Pancreas (tissue), 10 donors: ENCODE measurements around the gene SMOC2. TPM values are rescaled to one million over a fixed set of nuclear protein-coding genes. Genes with fewer than 3 reads are reported as not detected.

ENCODE experiments used
- ATAC-seq, 4 donors: fragments of 200-7000 bp; cut with Tn5 transposase; one replicate each; pipeline versions ENCODE4 v1.8.0 to v1.9.1; 2020; ENCODE audit warnings: mild to moderate bottlenecking in 4 of 4, moderate library complexity in 4 of 4
- DNase-seq, 6 donors: peaks; one replicate each; pipeline ENCODE4 v3.0.0-alpha.2; 2020
- FAIRE-seq: peaks from 2 replicates; lab custom pipeline; 2012; peaks lifted over from hg19 to GRCh38; lab: Jason Lieb, UNC
- H3K27ac ChIP-seq, 4 donors: fragments of 200-600 bp; sonication (generic); 1 replicate in 3 of 4; 2 replicates in 1 of 4; pipeline versions ENCODE4 v1.5.0 to v1.8.0; 2020
- H3K27me3 ChIP-seq, 4 donors: fragments of 200-600 bp; one replicate each; pipeline ENCODE4 v1.8.0; 2021
- H3K36me3 ChIP-seq, 3 donors: fragments of 200-600 bp; sonication (generic) in 1 of 3; one replicate each; pipeline versions ENCODE4 v1.5.0 to v1.8.0; 2020 to 2021
- H3K4me1 ChIP-seq, 3 donors: fragments of 200-600 bp; one replicate each; pipeline ENCODE4 v1.8.0; 2021
- H3K4me3 ChIP-seq, 4 donors: fragments of 200-600 bp; sonication (generic) in 2 of 4; one replicate each; pipeline versions ENCODE4 v1.5.0 to v1.8.0; 2020 to 2021
- H3K9me3 ChIP-seq, 4 donors: fragments of 200-600 bp; one replicate each; pipeline ENCODE4 v1.8.0; 2021
- CTCF ChIP-seq, 4 donors: fragments of 200-600 bp; sonication (generic) in 3 of 4; IDR thresholded peaks; one replicate each; pipeline versions ENCODE4 v1.5.0 to v1.8.0; 2021; ENCODE audit warnings: antibody characterized with exemption in 4 of 4
- WGBS, 2 donors: extraction: QIAGEN DNeasy Blood & Tissue Kit; methylation state at CpG; one replicate each; pipeline ENCODE4 v1.1.7; 2013; 5-methylcytosine and 5-hydroxymethylcytosine counted together
- intact Hi-C, 3 donors: fragments of 100-400 bp; cut with DNase I; formaldehyde crosslinking; loops; one replicate each; pipeline versions ENCODE4 v1.11.1 to v1.14.2; 2022
- polyA plus RNA-seq, 2 donors: library from polyadenylated mRNA; stranded (reverse); fragments of 200-250 nt; gene quantifications; one replicate each; pipeline ENCODE4 v1.2.3, GENCODE V29; 2013
- total RNA-seq, 6 donors: library from RNA; stranded (reverse); fragmentation: NEBNext Ultra II Directional in 4 of 6; extraction: Animal tissue kit (Norgen Biotek cat#: 25700) in 4 of 6; gene quantifications; one replicate each; pipeline versions ENCODE4 v1.2.1 to v1.2.4, GENCODE V29; 2021 to 2023
- donor health status: healthy with polysubstance abuse.
- donor health status: DM: no; HTN: no; CAD: no; lungs with moderate emphysema.
- donor health status: DM: no; HTN: no; CAD: no.
- donor health status: control.
- donor health status: control.
- donor health status: Bipolar disorder and iron deficiency.
- donor health status: DM: yes; HTN: yes; CAD: no.
- donor health status: DM: no; HTN: no; CAD: no.
- donor health status: DM: no; HTN: no; CAD: no.
- donor health status: DM: yes; HTN: yes; CAD: no.

The SMOC2 gene
- total and polyA plus RNA-seq, 8 donors: 2.5 to 18.4 (median 6.5) TPM

GRCh38 chr6:168612586-168612985 lies 171.6 kb downstream of the SMOC2 start:
- Histone ChIP-seq H3K27me3 (no peaks in the 10 kb centered on the region), H3K4me3 (no peak overlapping the region), H3K36me3 (no peaks in the 10 kb centered on the region), H3K4me1 (no peaks in the 10 kb centered on the region), H3K9me3 (no peaks in the 10 kb centered on the region), H3K27ac (no peak overlapping the region)
- DNase-seq: no peak
- no peak for TF ChIP-seq CTCF (IDR thresholded peaks at IDR 0.05)
- WGBS, 2 donors: 93 to 95% methylated on average over 13 of the region's 13 CpGs
- no peak for FAIRE-seq
- intact Hi-C loops: no loop called here
- ATAC-seq: no peak

- Histone ChIP-seq H3K36me3 (no peaks in the 10 kb centered on the region), H3K4me3 (no peak overlapping the region), H3K27ac (no peak overlapping the region), H3K4me1 (no peaks in the 10 kb centered on the region), H3K27me3 (no peaks in the 10 kb centered on the region), H3K9me3 (no peaks in the 10 kb centered on the region)
- ATAC-seq (no peak), FAIRE-seq (no peak), DNase-seq (no peak)
- no peak for TF ChIP-seq CTCF (IDR thresholded peaks at IDR 0.05)
- intact Hi-C loops: no loop called here
- 51 to 52% methylated on average over 6 of the region's 6 CpGs for WGBS, 2 donors
These were observed 174.9 kb downstream of the SMOC2 start for GRCh38 chr6:168615837-168616236.

GRCh38 chr6:168616816-168617765 lies 176.1 kb downstream of the SMOC2 start:
- Histone ChIP-seq H3K4me1 (no peaks in the 10 kb centered on the region), H3K9me3 (no peaks in the 10 kb centered on the region), H3K36me3 (no peaks in the 10 kb centered on the region), H3K27ac (no peak overlapping the region), H3K27me3 (no peaks in the 10 kb centered on the region), H3K4me3 (no peak overlapping the region)
- no peak for FAIRE-seq
- no peak for TF ChIP-seq CTCF (IDR thresholded peaks at IDR 0.05)
- ATAC-seq: no peak
- WGBS, 2 donors: 71 to 75% methylated on average over 21 of the region's 21 CpGs
- no peak for DNase-seq
- intact Hi-C loops: no loop called here

- no peaks in the 10 kb centered on the region for H3K36me3 ChIP-seq
- no peaks in the 10 kb centered on the region for H3K27me3 ChIP-seq
- intact Hi-C loops: no loop called here
- H3K4me1 ChIP-seq: no peaks in the 10 kb centered on the region
- no peak for TF ChIP-seq CTCF (IDR thresholded peaks at IDR 0.05)
- no peaks in the 10 kb centered on the region for H3K9me3 ChIP-seq
- WGBS, 2 donors: 80 to 89% methylated on average over 21 of the region's 21 CpGs
- H3K4me3 ChIP-seq: no peak overlapping the region
- DNase-seq (no peak), ATAC-seq (no peak), FAIRE-seq (no peak)
- no peak overlapping the region for H3K27ac ChIP-seq
These were observed 177.7 kb downstream of the SMOC2 start for GRCh38 chr6:168618546-168619315.
